Fibroblast of lung (primary cell): ENCODE results near the gene CCT8.

Experiments used
- CTCF ChIP-seq, 2 donors: IDR thresholded peaks in 1 of 2; conservative IDR thresholded peaks in 1 of 2; 1 replicate in 1 of 2; 2 replicates in 1 of 2; pipeline ENCODE4 v1.5.1; 2011 to 2012; ENCODE audit warnings: low read length in 2 of 2, control low read depth in 1 of 2, inconsistent platforms in 1 of 2, low read depth in 1 of 2, mild to moderate bottlenecking in 1 of 2
- EZH2 ChIP-seq: IDR thresholded peaks from 2 replicates; pipeline ENCODE4 v1.5.1; 2012; ENCODE audit warnings: low read length, control low read depth, mild to moderate bottlenecking; ENCODE audit errors: missing control alignments

- TF ChIP-seq CTCF (conservative IDR thresholded peaks at IDR 0.05 in 1 of 2, IDR thresholded peaks at IDR 0.05 in 1 of 2; ENCODE audit: low read depth in 1 of 2, low read length in 2 of 2): no peak
- no peak for TF ChIP-seq EZH2
Observed at GRCh38 chr21:29053656-29054055, 19.8 kb downstream of the CCT8 start.
